HepG2 (cell line): ENCODE measurements around the gene TBC1D20. TPM values are rescaled to one million over a fixed set of nuclear protein-coding genes. Genes with fewer than 3 reads are reported as not detected.

Source experiments
- ARNT2 ChIP-seq: sonication (generic); formaldehyde crosslinking; IDR thresholded peaks from 2 replicates; pipeline ENCODE4 v1.8.0; 2022; ENCODE audit warnings: mild to moderate bottlenecking, low read depth, missing genetic modification reagents, moderate library complexity
- BORCS8-MEF2B ChIP-seq: sonication (generic); formaldehyde crosslinking; IDR thresholded peaks from 2 replicates; pipeline ENCODE4 v1.8.0; 2022; ENCODE audit warnings: mild to moderate bottlenecking, missing genetic modification reagents
- HNF1A ChIP-seq, 2 experiments: sonication (generic) in 1 of 2; formaldehyde crosslinking in 1 of 2; IDR thresholded peaks; 2 replicates each; pipeline versions ENCODE4 v1.4.0 to v1.6.1; 2016 to 2020; ENCODE audit warnings: borderline replicate concordance in 1 of 2, low read depth in 1 of 2, mild to moderate bottlenecking in 1 of 2, missing genetic modification reagents in 1 of 2
- KLF15 ChIP-seq: sonication (generic); formaldehyde crosslinking; IDR thresholded peaks from 2 replicates; pipeline ENCODE4 v1.8.1; 2023; ENCODE audit warnings: borderline replicate concordance, mild to moderate bottlenecking, inconsistent platforms, missing genetic modification reagents, mixed read lengths
- MATR3 ChIP-seq: sonication (generic); formaldehyde crosslinking; IDR thresholded peaks from 2 replicates; pipeline ENCODE4 v1.4.0; 2020; ENCODE audit warnings: missing genetic modification reagents
- POLR2AphosphoS5 ChIP-seq: IDR thresholded peaks from 2 replicates; pipeline ENCODE4 v1.6.1; 2012; ENCODE audit warnings: low read depth, low read length
- POLR2G ChIP-seq: fragments of 200-400 bp; formaldehyde crosslinking; IDR thresholded peaks from 2 replicates; pipeline ENCODE4 v1.6.1; 2018; ENCODE audit warnings: mild to moderate bottlenecking, low read depth, low read length, moderate library complexity
- RBM22 ChIP-seq: fragments of 200-400 bp; formaldehyde crosslinking; optimal IDR thresholded peaks from 2 replicates; pipeline ENCODE3; 2017; ENCODE audit warnings: mild to moderate bottlenecking, low read length, moderate library complexity
- TRAFD1 ChIP-seq: sonication (generic); formaldehyde crosslinking; IDR thresholded peaks from 2 replicates; pipeline ENCODE4 v1.5.1; 2020; ENCODE audit warnings: missing genetic modification reagents, mild to moderate bottlenecking, borderline replicate concordance
- ZBTB46 ChIP-seq: sonication (generic); formaldehyde crosslinking; IDR thresholded peaks from 2 replicates; pipeline ENCODE4 v1.4.0; 2020; ENCODE audit warnings: mild to moderate bottlenecking, missing genetic modification reagents, borderline replicate concordance
- ZHX1 ChIP-seq: sonication (generic); formaldehyde crosslinking; IDR thresholded peaks from 2 replicates; pipeline ENCODE4 v1.8.1; 2022; ENCODE audit warnings: low read depth, mild to moderate bottlenecking, missing genetic modification reagents
- ZNF784 ChIP-seq: sonication (generic); formaldehyde crosslinking; IDR thresholded peaks from 2 replicates; pipeline ENCODE4 v1.5.1; 2020; ENCODE audit warnings: missing genetic modification reagents, mild to moderate bottlenecking, borderline replicate concordance
- polyA plus RNA-seq, 8 experiments: library from polyadenylated mRNA; depleted of rRNA in 3 of 8; stranded (reverse) in 7 of 8; unstranded in 1 of 8; fragments of >200 nt; fragmentation: Illumina TruSeq in 4 of 8; extraction: Trizol in 4 of 8; gene quantifications; 2 replicates each; pipeline versions ENCODE4 v1.2.1 to v1.2.3, GENCODE V29; 2011 to 2016; ENCODE audit warnings: low read depth in 4 of 8, missing spikeins in 1 of 8, mixed read lengths in 1 of 8; ENCODE audit not compliant: insufficient read depth in 1 of 8
- total RNA-seq, 5 experiments: library from RNA; depleted of rRNA; stranded (reverse); fragments of >200 nt; fragmentation: Illumina TruSeq; extraction: Trizol; gene quantifications; 2 replicates each; pipeline ENCODE4 v1.2.3, GENCODE V29; 2016; ENCODE audit warnings: low read depth in 1 of 5

TBC1D20 gene
- total and polyA plus RNA-seq, 2 of the 13 experiments (the other 11 are each of a cell fraction or from before 2014, with no cell fraction given) = 36.6 to 47.1 TPM

GRCh38 chr20:432208-432607 lies 30.1 kb downstream of the TBC1D20 start (continued):
- peak; percentile 19; the same call in 1 of the 2 replicates for TF ChIP-seq ZHX1 (CRISPR knock-in tag)
- peak; percentile 44; the same call in 1 of the 2 replicates for TF ChIP-seq POLR2G
- TF ChIP-seq KLF15 (CRISPR knock-in tag) = no peak
- 0 out of 2 replicates have a peak, but pooled peaks have one; percentile 30 for TF ChIP-seq ARNT2
- peak; percentile 44; the same call in 1 of the 2 replicates for TF ChIP-seq POLR2AphosphoS5
- TF ChIP-seq MATR3 (CRISPR knock-in tag) = 0 out of 2 replicates have a peak, but pooled peaks have one; percentile 43
- peak; percentile 2; the same call in 1 of the 2 replicates for TF ChIP-seq BORCS8-MEF2B (CRISPR knock-in tag)
- TF ChIP-seq TRAFD1 (CRISPR knock-in tag) = no peak
- TF ChIP-seq ZBTB46 (CRISPR knock-in tag) = 0 out of 2 replicates have a peak, but pooled peaks have one; percentile 26
- TF ChIP-seq HNF1A (IDR thresholded peaks at IDR 0.05; ENCODE audit: low read depth) = no peak
- TF ChIP-seq HNF1A (CRISPR knock-in tag; IDR thresholded peaks at IDR 0.05; ENCODE audit: borderline replicate concordance) = 0 out of 2 replicates have a peak, but pooled peaks have one; percentile 50
- TF ChIP-seq ZNF784 (CRISPR knock-in tag) = no peak
- peak; percentile 11 for TF ChIP-seq RBM22
